Thoracic aorta (tissue), 2 donors: Measurements from ENCODE around the gene DNAL4. TPM values are rescaled to one million over a fixed set of nuclear protein-coding genes. Genes with fewer than 3 reads are reported as not detected.

ENCODE experiments used
- ATAC-seq: fragments of 150-250 bp; one replicate; pipeline ENCODE4 v1.8.0; 2017; ENCODE audit warnings: low read depth; ENCODE audit not compliant: insufficient number of reproducible peaks, low FRiP score
- DNase-seq: peaks from one replicate; pipeline ENCODE4 v3.0.0-alpha.2; 2020; ENCODE audit warnings: low spot score
- H3K27ac ChIP-seq, 2 donors: fragments of 200-600 bp; sonication (generic); 1 replicate in 1 of 2; 2 replicates in 1 of 2; pipeline ENCODE4 v1.5.1; 2016; ENCODE audit warnings: mild to moderate bottlenecking in 2 of 2, moderate library complexity in 2 of 2
- H3K27me3 ChIP-seq: fragments of 200-600 bp; sonication (generic); replicated peaks from 2 replicates; pipeline ENCODE4 v1.6.0; 2016; ENCODE audit warnings: mild to moderate bottlenecking; ENCODE audit not compliant: insufficient read depth
- H3K36me3 ChIP-seq: fragments of 200-600 bp; sonication (generic); one replicate; pipeline ENCODE4 v1.5.1; 2016
- H3K4me1 ChIP-seq, 2 donors: fragments of 200-600 bp; sonication (generic); 1 replicate in 1 of 2; 2 replicates in 1 of 2; pipeline versions ENCODE4 v1.5.1 to v1.6.0; 2016; ENCODE audit warnings: low read depth in 2 of 2, mild to moderate bottlenecking in 1 of 2; ENCODE audit not compliant: control insufficient read depth in 1 of 2
- H3K4me3 ChIP-seq: fragments of 200-600 bp; sonication (generic); 2 replicates; pipeline ENCODE4 v1.5.1; 2016; ENCODE audit warnings: mild to moderate bottlenecking
- H3K9me3 ChIP-seq: fragments of 200-600 bp; sonication (generic); 2 replicates; pipeline ENCODE4 v1.5.1; 2016
- total RNA-seq, 2 donors: library from RNA; depleted of rRNA; stranded (reverse); fragments of >200 nt; gene quantifications; one replicate each; pipeline versions ENCODE4 v1.1.0 to v1.2.3, GENCODE V29; 2016
- TF ChIP-seq, protein P1 (sequence below): fragments of 200-600 bp; sonication (generic); IDR thresholded peaks from one replicate; pipeline ENCODE4 v1.5.1; 2019; ENCODE audit warnings: antibody characterized with exemption

The DNAL4 gene
- total RNA-seq, 2 donors from 2014 or later, result 9.5 to 20.8 TPM

DNA sequence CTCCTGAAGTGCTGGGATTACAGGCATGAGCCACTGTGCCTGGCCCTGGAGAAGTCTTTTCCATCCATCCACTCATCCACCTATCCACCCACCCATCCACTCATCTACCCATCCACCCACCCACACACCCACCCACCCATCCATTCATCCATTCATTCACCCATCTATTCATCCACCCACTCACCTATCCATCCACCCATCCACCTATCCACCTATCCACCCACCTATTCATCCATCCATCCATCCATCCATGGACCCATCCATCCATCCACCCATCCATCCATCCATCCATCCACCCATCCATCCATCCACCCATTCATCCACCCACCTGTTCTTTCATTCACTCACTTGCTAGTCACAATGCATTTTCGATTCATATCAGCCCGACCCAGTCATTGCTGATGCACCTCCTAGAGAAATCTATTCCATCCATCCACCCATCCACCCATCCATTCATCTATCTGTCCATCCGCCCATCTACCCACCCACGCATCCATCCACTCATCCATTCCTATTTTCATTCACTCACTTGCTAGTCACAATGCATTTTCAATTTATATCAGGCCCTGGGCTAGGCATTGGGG, 20.5 kb downstream of the DNAL4 start:
- no peaks in the 10 kb centered on the region for H3K36me3 ChIP-seq
- no peak overlapping the region for H3K4me3 ChIP-seq
- ATAC-seq (no peak), DNase-seq (no peak)
- no peaks in the 10 kb centered on the region for H3K9me3 ChIP-seq
- H3K27me3 ChIP-seq, result no peaks in the 10 kb centered on the region
- no peak overlapping the region for H3K27ac ChIP-seq
- TF ChIP-seq, protein P1, sequence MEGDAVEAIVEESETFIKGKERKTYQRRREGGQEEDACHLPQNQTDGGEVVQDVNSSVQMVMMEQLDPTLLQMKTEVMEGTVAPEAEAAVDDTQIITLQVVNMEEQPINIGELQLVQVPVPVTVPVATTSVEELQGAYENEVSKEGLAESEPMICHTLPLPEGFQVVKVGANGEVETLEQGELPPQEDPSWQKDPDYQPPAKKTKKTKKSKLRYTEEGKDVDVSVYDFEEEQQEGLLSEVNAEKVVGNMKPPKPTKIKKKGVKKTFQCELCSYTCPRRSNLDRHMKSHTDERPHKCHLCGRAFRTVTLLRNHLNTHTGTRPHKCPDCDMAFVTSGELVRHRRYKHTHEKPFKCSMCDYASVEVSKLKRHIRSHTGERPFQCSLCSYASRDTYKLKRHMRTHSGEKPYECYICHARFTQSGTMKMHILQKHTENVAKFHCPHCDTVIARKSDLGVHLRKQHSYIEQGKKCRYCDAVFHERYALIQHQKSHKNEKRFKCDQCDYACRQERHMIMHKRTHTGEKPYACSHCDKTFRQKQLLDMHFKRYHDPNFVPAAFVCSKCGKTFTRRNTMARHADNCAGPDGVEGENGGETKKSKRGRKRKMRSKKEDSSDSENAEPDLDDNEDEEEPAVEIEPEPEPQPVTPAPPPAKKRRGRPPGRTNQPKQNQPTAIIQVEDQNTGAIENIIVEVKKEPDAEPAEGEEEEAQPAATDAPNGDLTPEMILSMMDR, result no peak
- H3K4me1 ChIP-seq, result peaks cover 0 to 6% of the 10 kb centered on the region in 2 donors

DNA sequence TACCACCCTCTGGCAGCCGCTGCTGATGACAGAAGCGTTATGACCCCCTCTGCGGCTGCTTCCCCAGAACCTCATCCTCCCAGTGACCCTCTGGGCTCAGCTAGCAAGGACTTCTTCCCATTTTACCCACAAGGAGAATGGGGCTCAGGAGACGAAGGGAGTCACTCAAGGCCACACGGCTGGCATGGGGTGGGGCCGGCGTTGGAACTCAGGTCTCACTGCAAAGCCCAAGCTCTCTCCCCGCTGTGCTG, 21.4 kb downstream of the DNAL4 start:
- TF ChIP-seq, protein P1, result no peak
- H3K9me3 ChIP-seq, result no peaks in the 10 kb centered on the region
- DNase-seq, result no peak
- H3K4me1 ChIP-seq, result peaks cover 0 to 6% of the 10 kb centered on the region in 2 donors
- ATAC-seq, result no peak
- no peak overlapping the region for H3K4me3 ChIP-seq
- H3K36me3 ChIP-seq, result no peaks in the 10 kb centered on the region
- H3K27me3 ChIP-seq, result no peaks in the 10 kb centered on the region
- peak overlapping the region in 1 of 2 donors; percentile 5 for H3K27ac ChIP-seq

DNA sequence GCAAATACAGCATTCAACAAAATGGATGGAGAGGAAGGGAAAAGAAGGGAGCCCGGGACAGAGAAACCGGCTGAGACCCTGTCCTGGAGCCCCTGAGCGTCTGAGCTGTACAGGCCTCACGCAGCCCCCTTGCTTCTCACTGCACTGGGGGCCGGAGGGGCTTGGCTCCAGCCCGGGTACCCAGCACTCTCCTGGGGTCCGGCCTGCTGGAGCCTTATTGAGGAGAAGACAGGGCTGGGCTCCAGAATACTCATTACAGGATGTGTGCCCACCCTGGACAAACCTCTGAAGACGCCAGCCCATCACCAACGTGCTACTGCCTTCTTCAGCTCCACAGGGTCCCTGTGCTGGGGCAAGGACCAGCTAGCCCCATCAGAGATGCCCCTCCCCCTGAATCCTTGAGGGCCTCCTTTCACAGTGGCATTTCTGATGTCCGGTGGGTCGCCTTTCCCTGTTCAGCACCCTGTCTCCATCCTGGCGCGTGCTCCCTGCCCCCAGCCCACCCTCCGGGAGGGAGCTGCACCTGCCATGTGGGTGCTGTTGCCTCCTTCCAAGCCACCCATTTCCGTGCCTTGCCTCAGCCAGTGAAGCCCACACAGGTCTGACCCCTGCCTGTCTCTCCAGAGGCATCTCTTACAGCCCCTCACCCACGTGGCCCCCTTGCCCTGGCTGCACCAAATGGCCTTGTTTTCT, 23.5 kb downstream of the DNAL4 start:
- DNase-seq (no peak), ATAC-seq (no peak)
- TF ChIP-seq, protein P1, result no peak
- Histone ChIP-seq H3K27ac (no peak overlapping the region), H3K4me1 (peaks cover 0 to 6% of the 10 kb centered on the region in 2 donors), H3K36me3 (no peaks in the 10 kb centered on the region), H3K9me3 (no peaks in the 10 kb centered on the region), H3K4me3 (no peak overlapping the region), H3K27me3 (no peaks in the 10 kb centered on the region)

DNA sequence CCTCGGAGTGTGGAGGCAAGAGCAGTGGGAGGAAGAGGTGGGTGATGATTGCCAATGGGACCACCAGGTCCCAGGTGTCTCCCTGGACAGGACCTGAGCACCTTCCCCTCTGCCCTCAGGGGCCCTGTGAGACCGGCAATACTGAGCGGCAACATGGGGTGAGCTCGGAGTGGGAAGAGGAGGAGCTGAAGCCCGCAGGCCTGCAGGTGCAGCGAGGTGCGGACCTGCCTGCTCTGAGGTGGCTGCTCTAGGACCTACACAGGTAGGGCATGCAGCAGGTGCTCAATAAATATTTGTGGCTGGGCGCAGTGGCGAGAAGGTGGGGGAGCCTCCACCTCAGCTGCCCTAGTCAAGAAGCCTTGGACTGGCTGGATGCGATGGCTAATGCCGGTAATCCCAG, 25.9 kb downstream of the DNAL4 start:
- no peaks in the 10 kb centered on the region for H3K27me3 ChIP-seq
- H3K27ac ChIP-seq, result no peak overlapping the region
- H3K9me3 ChIP-seq, result no peaks in the 10 kb centered on the region
- DNase-seq (no peak), ATAC-seq (no peak)
- H3K4me3 ChIP-seq, result no peak overlapping the region
- TF ChIP-seq, protein P1, result no peak
- H3K36me3 ChIP-seq, result no peaks in the 10 kb centered on the region
- H3K4me1 ChIP-seq, result peaks cover 2 to 6% of the 10 kb centered on the region in 2 donors

DNA sequence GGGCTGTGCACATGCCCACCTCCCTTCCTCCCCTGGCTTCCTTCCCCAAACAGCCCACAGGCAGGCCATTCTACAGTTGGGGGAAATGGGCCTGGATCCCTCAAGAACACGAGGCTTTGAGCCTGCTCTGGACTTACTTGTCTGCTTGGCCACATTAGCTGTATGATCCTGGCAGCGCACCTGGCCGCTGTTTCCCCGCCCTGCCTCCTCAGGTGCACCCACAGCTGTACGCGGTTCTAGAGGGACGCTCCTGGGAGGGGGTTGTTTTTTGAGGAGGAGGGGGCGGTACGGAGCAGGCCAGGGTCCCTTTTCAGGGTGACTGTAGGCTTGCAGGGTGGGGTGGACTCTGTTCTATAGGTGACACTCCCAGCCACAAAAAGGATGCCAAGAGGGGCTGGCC, 26.6 kb downstream of the DNAL4 start:
- TF ChIP-seq, protein P1, result no peak
- no peaks in the 10 kb centered on the region for H3K27me3 ChIP-seq

More for the DNA sequence above, 26.6 kb downstream of the DNAL4 start:
- H3K4me1 ChIP-seq, result peaks cover 2 to 6% of the 10 kb centered on the region in 2 donors
- DNase-seq (no peak), ATAC-seq (no peak)
- H3K9me3 ChIP-seq, result no peaks in the 10 kb centered on the region
- H3K27ac ChIP-seq, result no peak overlapping the region
- no peak overlapping the region for H3K4me3 ChIP-seq
- no peaks in the 10 kb centered on the region for H3K36me3 ChIP-seq
